Osteoblast (primary cell): ENCODE data around the gene CTSL. TPM values are rescaled to one million over a fixed set of nuclear protein-coding genes. Genes with fewer than 3 reads are reported as not detected.

Experiments
- DNase-seq: peaks from one replicate; pipeline ENCODE4 v3.0.0; 2011; ENCODE audit warnings: low spot score, mixed read lengths; ENCODE audit not compliant: insufficient read length; ENCODE audit errors: missing footprints
- H2AFZ ChIP-seq: 2 replicates; pipeline ENCODE4 v1.6.0; 2011; ENCODE audit warnings: mild to moderate bottlenecking, low read length
- H3K27ac ChIP-seq: 2 replicates; pipeline ENCODE4 v1.5.1; 2011; ENCODE audit warnings: mild to moderate bottlenecking, low read depth, low read length, moderate library complexity
- H3K27me3 ChIP-seq: 2 replicates; pipeline ENCODE4 v1.6.0; 2012; ENCODE audit warnings: mild to moderate bottlenecking, control low read depth, inconsistent platforms, low read length, moderate library complexity; ENCODE audit not compliant: insufficient read depth
- H3K36me3 ChIP-seq: 2 replicates; pipeline ENCODE4 v1.5.1; 2011; ENCODE audit warnings: mild to moderate bottlenecking, low read length, control low read depth, moderate library complexity; ENCODE audit not compliant: insufficient read depth
- H3K4me1 ChIP-seq: 2 replicates; pipeline ENCODE4 v1.5.1; 2011; ENCODE audit warnings: mild to moderate bottlenecking, low read length, control low read depth, moderate library complexity; ENCODE audit not compliant: insufficient read depth
- H3K4me2 ChIP-seq: 2 replicates; pipeline ENCODE4 v1.6.0; 2011; ENCODE audit warnings: mild to moderate bottlenecking, low read length; ENCODE audit not compliant: insufficient read depth
- H3K4me3 ChIP-seq: fragments of 200-600 bp; sonication (generic); 3 replicates; pipeline ENCODE4 v1.5.1; 2012; ENCODE audit warnings: mild to moderate bottlenecking, low read length, inconsistent platforms; ENCODE audit not compliant: insufficient read depth
- H3K79me2 ChIP-seq: 2 replicates; pipeline ENCODE4 v1.6.0; 2012; ENCODE audit warnings: mild to moderate bottlenecking, low read length, control low read depth, inconsistent platforms; ENCODE audit not compliant: insufficient read depth
- H3K9me3 ChIP-seq: 2 replicates; pipeline ENCODE4 v1.5.1; 2011; ENCODE audit warnings: low read depth, low read length, control low read depth
- H4K20me1 ChIP-seq: 2 replicates; pipeline ENCODE4 v1.6.0; 2012; ENCODE audit warnings: mild to moderate bottlenecking, low read length, control low read depth; ENCODE audit not compliant: insufficient read depth
- CTCF ChIP-seq: IDR thresholded peaks from 2 replicates; pipeline ENCODE4 v1.5.1; 2011; ENCODE audit warnings: mild to moderate bottlenecking, low read depth, low read length, moderate library complexity; ENCODE audit errors: extremely low read depth
- total RNA-seq: library from RNA; depleted of rRNA; stranded (reverse); fragments of >200 nt; gene quantifications from 2 replicates; pipeline ENCODE4 v1.2.3, GENCODE V29; 2012

CTSL gene
- total RNA-seq, 1 donor = 384 TPM

GRCh38 chr9:87683751-87684626 lies 41.9 kb upstream of the CTSL start:
- TF ChIP-seq CTCF = no peak
- no peaks in the 10 kb centered on the region for H3K36me3 ChIP-seq

GRCh38 chr9:87684627-87685219 lies 41.2 kb upstream of the CTSL start:
- DNase-seq = peak; percentile 92
- H3K36me3 ChIP-seq = no peaks in the 10 kb centered on the region

More at GRCh38 chr9:87683751-87684626, 41.9 kb upstream of the CTSL start:
- peak; percentile 73 for DNase-seq
- Histone ChIP-seq H3K4me2 (peak overlapping the region; percentile 31), H3K79me2 (no peaks in the 10 kb centered on the region), H3K4me1 (peaks cover 17% of the 10 kb centered on the region), H4K20me1 (no peaks in the 10 kb centered on the region), H3K27me3 (no peaks in the 10 kb centered on the region), H3K27ac (no peak overlapping the region), H2AFZ (no peak overlapping the region), H3K9me3 (no peaks in the 10 kb centered on the region), H3K4me3 (no peak overlapping the region)

GRCh38 chr9:87685441-87685840 lies 40.5 kb upstream of the CTSL start:
- H2AFZ ChIP-seq = peak overlapping the region; percentile 70
- peaks cover 17% of the 10 kb centered on the region for H3K4me1 ChIP-seq
- no peaks in the 10 kb centered on the region for H3K27me3 ChIP-seq
- H4K20me1 ChIP-seq = no peaks in the 10 kb centered on the region
- H3K4me2 ChIP-seq = peak overlapping the region; percentile 33
- H3K79me2 ChIP-seq = no peaks in the 10 kb centered on the region
- H3K9me3 ChIP-seq = no peaks in the 10 kb centered on the region
- peak; percentile 92 for DNase-seq
- H3K4me3 ChIP-seq = no peak overlapping the region
- peak overlapping the region; percentile 24 for H3K27ac ChIP-seq
- TF ChIP-seq CTCF = no peak
- no peaks in the 10 kb centered on the region for H3K36me3 ChIP-seq

More at GRCh38 chr9:87684627-87685219, 41.2 kb upstream of the CTSL start:
- no peaks in the 10 kb centered on the region for H3K9me3 ChIP-seq
- H4K20me1 ChIP-seq = no peaks in the 10 kb centered on the region
- peak; percentile 84 for TF ChIP-seq CTCF
- H3K4me2 ChIP-seq = peak overlapping the region; percentile 31
- peaks cover 17% of the 10 kb centered on the region for H3K4me1 ChIP-seq
- peak overlapping the region; percentile 44 for H2AFZ ChIP-seq
- no peak overlapping the region for H3K27ac ChIP-seq
- H3K4me3 ChIP-seq = no peak overlapping the region
- no peaks in the 10 kb centered on the region for H3K79me2 ChIP-seq
- no peaks in the 10 kb centered on the region for H3K27me3 ChIP-seq
